Activated CD4-positive, alpha-beta T cell treated with anti-CD3 and anti-CD28 coated beads, Interleukin-2, Interleukin-6, amounts not matched to agents 100 ng/mL and 50 ng/mL, durations not matched to agents 16 hours and 8 hours (primary cell): Measurements from ENCODE around the gene OR52B2.
A peak's percentile ranks its signal among the peaks of the same experiment; 100 is the strongest.

ENCODE experiments used
- DNase-seq: peaks from one replicate; pipeline ENCODE4 v3.0.0-alpha.2; 2020

Gene OR52B2

GRCh38 chr11:6170226-6170625, at the start of gene OR52B2:
OR52B2 (minus strand) TSS chr11:6170326; CDS start chr11:6170326, 0 bp downstream.
- DNase-seq, result no peak

- DNase-seq, result no peak
These were observed 49.2 kb upstream of the OR52B2 start for GRCh38 chr11:6219359-6219758.

GRCh38 chr11:6217722-6218121, 47.6 kb upstream of the OR52B2 start:
- no peak for DNase-seq

GRCh38 chr11:6216501-6216900, 46.4 kb upstream of the OR52B2 start:
- no peak for DNase-seq

GRCh38 chr11:6214530-6214929, 44.4 kb upstream of the OR52B2 start:
- DNase-seq, result no peak

GRCh38 chr11:6210274-6210955, 40.3 kb upstream of the OR52B2 start:
- no peak for DNase-seq

GRCh38 chr11:6209801-6210200, 39.7 kb upstream of the OR52B2 start:
- no peak for DNase-seq

- no peak for DNase-seq
These were observed 36.5 kb upstream of the OR52B2 start for GRCh38 chr11:6206456-6207180.

- DNase-seq, result no peak
These were observed 35.2 kb upstream of the OR52B2 start, which contains the start of gene C11orf42 for GRCh38 chr11:6205366-6205765. C11orf42 (plus strand) TSS chr11:6205557; CDS start chr11:6205616, 59 bp downstream.

- no peak for DNase-seq
These were observed 34.6 kb upstream of the OR52B2 start for GRCh38 chr11:6204706-6205105.

GRCh38 chr11:6203327-6203726, 33.2 kb upstream of the OR52B2 start:
- DNase-seq, result peak; percentile 41

- no peak for DNase-seq
These were observed 31.9 kb upstream of the OR52B2 start for GRCh38 chr11:6202041-6202440.

- DNase-seq, result peak; percentile 44
These were observed 31.4 kb upstream of the OR52B2 start for GRCh38 chr11:6201481-6201880.

- peak; percentile 20 for DNase-seq
These were observed 30.8 kb upstream of the OR52B2 start for GRCh38 chr11:6200975-6201374.

- DNase-seq, result no peak
These were observed 29.2 kb upstream of the OR52B2 start, which contains the start of gene OR52W1 for GRCh38 chr11:6199174-6199810. OR52W1 (plus strand) TSS chr11:6199224; CDS start chr11:6199224, 0 bp downstream.

GRCh38 chr11:6197466-6198200, 27.5 kb upstream of the OR52B2 start:
- no peak for DNase-seq

GRCh38 chr11:6196396-6196795, 26.3 kb upstream of the OR52B2 start:
- DNase-seq, result peak; percentile 57

- no peak for DNase-seq
These were observed 24.0 kb upstream of the OR52B2 start for GRCh38 chr11:6194065-6194581.

- DNase-seq, result no peak
These were observed 21.6 kb upstream of the OR52B2 start for GRCh38 chr11:6191742-6192141.

- DNase-seq, result no peak
These were observed 5.3 kb upstream of the OR52B2 start for GRCh38 chr11:6175440-6175839.

GRCh38 chr11:6156628-6157359, 13.3 kb downstream of the OR52B2 start:
- DNase-seq, result no peak

GRCh38 chr11:6152126-6152525, 18.0 kb downstream of the OR52B2 start:
- DNase-seq, result no peak
